HEK293 (cell line): Measurements from ENCODE around the gene GIPC2.
"Not testable (repeated sequence)": the region's sequence is repeated elsewhere in the genome, so short reads cannot be mapped to it uniquely, and the experiment has no call there.

Experiments used
- CTCF ChIA-PET: fragments of 350-600 bp; formaldehyde crosslinking; extraction: SDS; loops from one replicate; lab custom pipeline; 2021; ENCODE audit warnings: antibody characterized with exemption; lab: Yijun Ruan, JAX
- POLR2A ChIA-PET: fragments of 300-600 bp; formaldehyde crosslinking; extraction: SDS; loops from one replicate; lab custom pipeline; 2020; ENCODE audit warnings: antibody characterized with exemption, inconsistent platforms; lab: Yijun Ruan, JAX
- H3K27ac ChIP-seq: fragments of 200-500 bp; sonication (Bioruptor generic); 2 replicates; pipeline ENCODE4 v1.5.1; 2014; ENCODE audit warnings: low read depth, low read length, control low read depth, inconsistent platforms; ENCODE audit errors: extremely low read depth
- H3K36me3 ChIP-seq, 2 experiments: fragments of 200-500 bp in 1 of 2; sonication (Bioruptor generic) in 1 of 2; 1 replicate in 1 of 2; 2 replicates in 1 of 2; pipeline ENCODE4 v1.5.1; 2014 to 2017; ENCODE audit warnings: inconsistent platforms in 2 of 2, low read length in 2 of 2; ENCODE audit not compliant: control insufficient read depth in 2 of 2, insufficient read depth in 1 of 2
- H3K4me1 ChIP-seq: fragments of 200-500 bp; sonication (Bioruptor generic); 2 replicates; pipeline ENCODE4 v1.5.1; 2014; ENCODE audit warnings: mild to moderate bottlenecking, low read length, inconsistent platforms; ENCODE audit not compliant: control insufficient read depth, insufficient read depth
- H3K4me3 ChIP-seq: 2 replicates; pipeline ENCODE4 v1.5.1; 2011; ENCODE audit warnings: low read depth, mild to moderate bottlenecking, control low read depth, low read length, moderate library complexity
- H3K9me3 ChIP-seq: fragments of 200-500 bp; sonication (Bioruptor generic); 2 replicates; pipeline ENCODE4 v1.5.1; 2014; ENCODE audit warnings: low read depth, low read length, inconsistent platforms; ENCODE audit not compliant: control insufficient read depth, insufficient read depth
- FEZF1 ChIP-seq: fragments of 450-650 bp; formaldehyde crosslinking; IDR thresholded peaks from 2 replicates; pipeline ENCODE4 v1.5.1; 2016; ENCODE audit warnings: missing biosample characterization, missing genetic modification characterization
- PRDM2 ChIP-seq: fragments of 450-650 bp; formaldehyde crosslinking; IDR thresholded peaks from 2 replicates; pipeline ENCODE4 v1.5.1; 2016; ENCODE audit warnings: missing biosample characterization, missing genetic modification characterization, borderline replicate concordance
- ZBTB11 ChIP-seq: fragments of 450-650 bp; formaldehyde crosslinking; conservative IDR thresholded peaks from 2 replicates; pipeline ENCODE4 v1.5.1; 2016; ENCODE audit warnings: low read depth, missing biosample characterization, missing genetic modification characterization
- ZBTB21 ChIP-seq: fragments of 450-650 bp; formaldehyde crosslinking; IDR thresholded peaks from 2 replicates; pipeline ENCODE4 v1.5.1; 2017; ENCODE audit warnings: missing biosample characterization, missing genetic modification characterization
- ZBTB7A ChIP-seq: fragments of 450-650 bp; formaldehyde crosslinking; IDR thresholded peaks from 2 replicates; pipeline ENCODE4 v1.5.1; 2016; ENCODE audit warnings: low read depth, missing biosample characterization, missing genetic modification characterization
- ZIC2 ChIP-seq: fragments of 450-650 bp; formaldehyde crosslinking; IDR thresholded peaks from 2 replicates; pipeline ENCODE4 v1.5.1; 2016; ENCODE audit warnings: missing biosample characterization, missing genetic modification characterization
- ZNF362 ChIP-seq: fragments of 450-650 bp; formaldehyde crosslinking; IDR thresholded peaks from 2 replicates; pipeline ENCODE4 v1.5.1; 2016; ENCODE audit warnings: missing biosample characterization, missing genetic modification characterization
- ZNF629 ChIP-seq: fragments of 450-650 bp; formaldehyde crosslinking; IDR thresholded peaks from 2 replicates; pipeline ENCODE4 v1.5.1; 2017; ENCODE audit warnings: missing biosample characterization, missing genetic modification characterization
- ZNF843 ChIP-seq: fragments of 450-650 bp; formaldehyde crosslinking; IDR thresholded peaks from 2 replicates; pipeline ENCODE4 v1.5.1; 2016; ENCODE audit warnings: missing biosample characterization, missing genetic modification characterization
- ZSCAN18 ChIP-seq: fragments of 450-650 bp; formaldehyde crosslinking; IDR thresholded peaks from 2 replicates; pipeline ENCODE4 v1.5.1; 2016; ENCODE audit warnings: missing biosample characterization, missing genetic modification characterization

GIPC2 gene

GRCh38 chr1:78080767-78081166 lies 35.0 kb downstream of the GIPC2 start:
- H3K36me3 ChIP-seq, result no peaks in the 10 kb centered on the region
- no peak overlapping the region for H3K4me3 ChIP-seq
- no peaks in the 10 kb centered on the region; the same call in 1 of the 2 replicates for H3K9me3 ChIP-seq
- H3K4me1 ChIP-seq, result no peaks in the 10 kb centered on the region
- ChIA-PET POLR2A (no interaction called here), CTCF (no interaction called here)
- H3K27ac ChIP-seq, result no peak overlapping the region
- TF ChIP-seq ZNF362 (tag by site-specific recombination), result no peak
- no peak for TF ChIP-seq ZBTB21 (tag by site-specific recombination)
- no peak for TF ChIP-seq ZBTB11 (tag by site-specific recombination)
- TF ChIP-seq FEZF1 (tag by site-specific recombination), result no peak
- no peak for TF ChIP-seq ZBTB7A (tag by site-specific recombination)
- TF ChIP-seq PRDM2 (tag by site-specific recombination), result no peak
- no peak for TF ChIP-seq ZSCAN18
- no peak for TF ChIP-seq ZIC2 (tag by site-specific recombination)
- TF ChIP-seq ZNF843 (tag by site-specific recombination), result no peak

GRCh38 chr1:78081980-78082860 lies 36.5 kb downstream of the GIPC2 start:
- Histone ChIP-seq H3K36me3 (no peaks in the 10 kb centered on the region), H3K27ac (no peak overlapping the region), H3K9me3 (no peaks in the 10 kb centered on the region; the same call in 1 of the 2 replicates), H3K4me3 (no peak overlapping the region), H3K4me1 (no peaks in the 10 kb centered on the region)
- ChIA-PET CTCF (interaction anchor here (0.6 kb wide), 1 partner anchor 34 kb away, joined by 3 read pairs; no protein-coding TSS in a partner anchor), POLR2A (no interaction called here)
- no peak for TF ChIP-seq ZNF629 (tag by site-specific recombination)

GRCh38 chr1:78084639-78085038 lies 38.9 kb downstream of the GIPC2 start:
- H3K4me1 ChIP-seq, H3K27ac ChIP-seq, H3K4me3 ChIP-seq, POLR2A ChIA-PET, CTCF ChIA-PET, H3K9me3 ChIP-seq, H3K36me3 ChIP-seq: not testable (repeated sequence)
